Measurements from ENCODE around the gene MFN2.

GRCh38 chr1:12057382-12057781, 77.1 kb downstream of the MFN2 start:
- no peak for TF ChIP-seq CTCF (conservative IDR thresholded peaks at IDR 0.05; ENCODE audit: low read depth in 2 of 2)
- no peak for TF ChIP-seq REST (IDR thresholded peaks at IDR 0.05; ENCODE audit: unreplicated experiment)
- TF ChIP-seq POLR2AphosphoS5 (IDR thresholded peaks at IDR 0.05; ENCODE audit: low read depth): no peak
- no peak for TF ChIP-seq EZH2 (IDR thresholded peaks at IDR 0.05; ENCODE audit: low read depth, unreplicated experiment)
- no peak for TF ChIP-seq CREB1 (CRISPR knock-in tag; IDR thresholded peaks at IDR 0.05; ENCODE audit: low read depth)
- TF ChIP-seq ZNF462 (CRISPR knock-in tag; IDR thresholded peaks at IDR 0.05): no peak
- no peak for TF ChIP-seq ZNF114 (CRISPR knock-in tag; IDR thresholded peaks at IDR 0.05)
- TF ChIP-seq ETS1 (IDR thresholded peaks at IDR 0.05): no peak
- no peak for TF ChIP-seq ZNF331 (CRISPR knock-in tag; IDR thresholded peaks at IDR 0.05; ENCODE audit: low read depth)
